ENCODE results near the gene CFHR4.
"Not testable (repeated sequence)": the region's sequence is repeated elsewhere in the genome, so short reads cannot be mapped to it uniquely, and the experiment has no call there.

The CFHR4 gene

GRCh38 chr1:196943568-196943967 lies 55.7 kb downstream of the CFHR4 start, which contains the start of gene CFHR2:
TSS of gene CFHR2 (plus strand) at chr1:196943738. CDS start at chr1:196943881, 143 bp downstream.
- H3K27me3 ChIP-seq (ENCODE audit: control insufficient read depth in 1 of 2, insufficient read depth in 2 of 2, low read length in 2 of 2); H3K9ac ChIP-seq (ENCODE audit: low read length); H3K4me3 ChIP-seq (ENCODE audit: low read depth in 1 of 2, low read length in 2 of 2); H3K9me3 ChIP-seq (ENCODE audit: low read length); H3K27ac ChIP-seq (ENCODE audit: low read depth, low read length); H3K4me1 ChIP-seq (ENCODE audit: insufficient read depth, low read length); H3K36me3 ChIP-seq (ENCODE audit: insufficient read depth, low read length): not testable (repeated sequence)

DNA sequence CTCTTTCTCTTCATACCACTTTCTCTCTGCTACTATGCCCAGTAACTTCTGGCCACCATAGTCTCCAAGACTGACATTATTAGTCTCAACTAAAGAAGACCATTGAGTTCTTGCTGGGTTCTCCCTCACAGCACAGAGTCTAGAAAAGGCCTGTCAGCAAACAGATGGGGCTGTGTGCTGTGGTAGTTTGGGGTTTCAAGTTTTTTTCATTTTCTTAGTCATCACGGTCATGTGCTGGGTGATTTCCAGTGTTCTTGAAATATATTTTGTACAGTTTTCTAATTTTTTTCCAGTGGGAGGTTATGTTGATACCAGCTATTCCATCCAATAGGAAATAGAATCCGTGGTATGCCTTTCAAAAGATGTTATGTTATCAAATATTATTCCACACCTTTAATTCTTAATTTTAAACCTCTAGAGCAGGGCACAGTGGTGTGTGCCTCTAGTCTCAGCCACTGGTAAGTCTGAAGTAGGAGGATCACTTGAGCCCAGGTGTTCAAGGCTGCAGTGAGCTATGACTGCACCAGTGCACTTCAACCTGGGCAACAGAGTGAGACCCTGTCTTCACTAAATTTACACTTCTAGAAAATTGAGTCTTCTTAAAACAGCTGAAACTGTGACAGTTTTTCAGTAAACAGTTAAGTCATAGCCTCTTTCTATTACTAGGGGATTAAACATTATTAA lies 64.0 kb downstream of the CFHR4 start:
- no peak overlapping the region for H3K4me3 ChIP-seq (ENCODE audit: low read depth in 1 of 2, low read length in 2 of 2)
- H3K36me3 ChIP-seq (ENCODE audit: insufficient read depth, low read length) = no peaks in the 10 kb centered on the region
- H3K4me1 ChIP-seq (ENCODE audit: insufficient read depth, low read length) = no peaks in the 10 kb centered on the region
- no peaks in the 10 kb centered on the region for H3K9me3 ChIP-seq (ENCODE audit: low read length)
- H3K27ac ChIP-seq (ENCODE audit: low read depth, low read length) = no peak overlapping the region
- H3K9ac ChIP-seq (ENCODE audit: low read length) = no peak overlapping the region
- no peaks in the 10 kb centered on the region for H3K27me3 ChIP-seq (ENCODE audit: control insufficient read depth in 1 of 2, insufficient read depth in 2 of 2, low read length in 2 of 2)

DNA sequence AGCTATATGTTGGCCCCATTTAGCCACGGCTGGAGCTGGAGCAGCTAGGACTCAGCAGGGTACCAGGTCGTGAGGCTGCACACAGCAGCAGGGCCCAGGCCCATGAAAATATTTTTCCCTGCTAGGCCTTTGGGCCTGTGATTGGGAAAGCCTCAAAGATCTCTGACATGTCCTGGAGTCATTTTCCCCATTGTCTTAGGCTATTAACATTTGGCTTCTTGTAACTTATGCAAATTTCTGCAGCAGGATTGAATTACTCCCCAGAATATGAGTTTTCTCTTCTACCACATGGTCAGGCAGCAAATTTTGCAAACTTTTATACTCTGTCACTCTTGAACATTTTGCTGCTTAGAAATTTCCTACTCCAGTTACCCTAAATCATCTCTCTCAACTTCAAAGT lies 66.9 kb downstream of the CFHR4 start:
- no peak overlapping the region for H3K27ac ChIP-seq (ENCODE audit: low read depth, low read length)
- H3K4me3 ChIP-seq (ENCODE audit: low read depth in 1 of 2, low read length in 2 of 2) = no peak overlapping the region
- H3K9ac ChIP-seq (ENCODE audit: low read length) = no peak overlapping the region
- no peaks in the 10 kb centered on the region for H3K9me3 ChIP-seq (ENCODE audit: low read length)
- no peaks in the 10 kb centered on the region for H3K4me1 ChIP-seq (ENCODE audit: insufficient read depth, low read length)
- no peaks in the 10 kb centered on the region for H3K27me3 ChIP-seq (ENCODE audit: control insufficient read depth in 1 of 2, insufficient read depth in 2 of 2, low read length in 2 of 2)
- no peaks in the 10 kb centered on the region for H3K36me3 ChIP-seq (ENCODE audit: insufficient read depth, low read length)

DNA sequence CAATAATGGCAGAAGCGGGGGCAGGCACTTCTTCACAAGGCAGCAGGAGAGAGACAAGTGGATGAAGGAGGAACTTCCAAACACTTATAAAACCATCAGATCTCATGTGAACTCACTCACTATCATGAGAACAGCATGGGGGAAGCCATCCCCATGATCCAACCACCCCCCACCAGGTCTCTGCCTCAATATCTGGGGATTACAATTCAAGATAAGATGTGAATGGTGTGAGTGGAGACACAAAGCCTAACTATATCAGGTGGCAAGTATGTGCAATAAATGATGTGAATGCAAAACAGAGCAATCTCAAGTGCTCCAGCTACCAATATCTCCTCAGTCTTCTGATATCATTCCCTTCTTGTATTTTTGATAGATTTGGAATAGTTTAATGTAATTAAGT lies 68.1 kb downstream of the CFHR4 start:
- no peak overlapping the region for H3K27ac ChIP-seq (ENCODE audit: low read depth, low read length)
- H3K36me3 ChIP-seq (ENCODE audit: insufficient read depth, low read length) = no peaks in the 10 kb centered on the region
- H3K9me3 ChIP-seq (ENCODE audit: low read length) = no peaks in the 10 kb centered on the region
- no peak overlapping the region for H3K4me3 ChIP-seq (ENCODE audit: low read depth in 1 of 2, low read length in 2 of 2)
- H3K4me1 ChIP-seq (ENCODE audit: insufficient read depth, low read length) = no peaks in the 10 kb centered on the region
- no peaks in the 10 kb centered on the region for H3K27me3 ChIP-seq (ENCODE audit: control insufficient read depth in 1 of 2, insufficient read depth in 2 of 2, low read length in 2 of 2)
- no peak overlapping the region for H3K9ac ChIP-seq (ENCODE audit: low read length)

- no peak overlapping the region for H3K27ac ChIP-seq (ENCODE audit: low read depth, low read length)
- H3K9ac ChIP-seq (ENCODE audit: low read length) = no peak overlapping the region
- no peaks in the 10 kb centered on the region for H3K9me3 ChIP-seq (ENCODE audit: low read length)
These were observed 73.0 kb downstream of the CFHR4 start for GRCh38 chr1:196960854-196961253.

More at GRCh38 chr1:196960854-196961253, 73.0 kb downstream of the CFHR4 start:
- H3K4me3 ChIP-seq (ENCODE audit: low read depth in 1 of 2, low read length in 2 of 2) = no peak overlapping the region
- no peaks in the 10 kb centered on the region for H3K36me3 ChIP-seq (ENCODE audit: insufficient read depth, low read length)
- H3K27me3 ChIP-seq (ENCODE audit: control insufficient read depth in 1 of 2, insufficient read depth in 2 of 2, low read length in 2 of 2) = no peaks in the 10 kb centered on the region
- H3K4me1 ChIP-seq (ENCODE audit: insufficient read depth, low read length) = no peaks in the 10 kb centered on the region

All from muscle layer of colon (tissue), 2 donors.